HG02763 (cell line): Measurements from ENCODE around the gene RAB36.

Experiments used
- ATAC-seq: cut with Tn5 transposase; IDR thresholded peaks from one replicate; pipeline ENCODE4 v1.9.1; 2021; ENCODE audit warnings: mild to moderate bottlenecking, moderate library complexity; ENCODE audit not compliant: unreplicated experiment

The RAB36 gene

GRCh38 chr22:23120415-23120899 lies 24.8 kb upstream of the RAB36 start:
- ATAC-seq: no peak

DNA sequence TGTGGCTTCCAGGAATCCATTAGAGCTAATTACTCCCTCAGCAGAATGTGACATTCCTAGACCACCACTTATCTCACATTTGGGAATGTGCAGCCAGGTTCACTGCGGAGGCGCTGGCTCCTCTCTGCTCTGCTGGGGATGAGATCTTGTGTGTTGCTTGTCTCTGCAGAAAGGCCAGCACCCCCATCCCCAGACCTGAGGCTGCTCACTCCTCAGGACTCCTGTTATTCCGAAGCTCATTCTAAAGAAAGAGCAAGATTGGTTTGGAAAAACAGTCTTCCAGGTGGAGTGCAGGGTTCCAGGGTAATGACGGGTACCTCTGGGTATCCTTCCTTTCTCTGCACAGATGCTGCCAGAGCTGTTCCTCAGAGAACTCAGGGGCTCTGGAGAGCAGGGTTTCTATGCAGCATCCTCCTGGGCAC lies 24.3 kb upstream of the RAB36 start:
- no peak for ATAC-seq

GRCh38 chr22:23121424-23121823 lies 23.9 kb upstream of the RAB36 start:
- no peak for ATAC-seq

- ATAC-seq: no peak
Measured at GRCh38 chr22:23122216-23122957, 22.9 kb upstream of the RAB36 start.

GRCh38 chr22:23122992-23123803 lies 22.1 kb upstream of the RAB36 start:
- no peak for ATAC-seq

- no peak for ATAC-seq
Measured at GRCh38 chr22:23123804-23124254, 21.4 kb upstream of the RAB36 start.

GRCh38 chr22:23124611-23125511 lies 20.4 kb upstream of the RAB36 start:
- no peak for ATAC-seq

DNA sequence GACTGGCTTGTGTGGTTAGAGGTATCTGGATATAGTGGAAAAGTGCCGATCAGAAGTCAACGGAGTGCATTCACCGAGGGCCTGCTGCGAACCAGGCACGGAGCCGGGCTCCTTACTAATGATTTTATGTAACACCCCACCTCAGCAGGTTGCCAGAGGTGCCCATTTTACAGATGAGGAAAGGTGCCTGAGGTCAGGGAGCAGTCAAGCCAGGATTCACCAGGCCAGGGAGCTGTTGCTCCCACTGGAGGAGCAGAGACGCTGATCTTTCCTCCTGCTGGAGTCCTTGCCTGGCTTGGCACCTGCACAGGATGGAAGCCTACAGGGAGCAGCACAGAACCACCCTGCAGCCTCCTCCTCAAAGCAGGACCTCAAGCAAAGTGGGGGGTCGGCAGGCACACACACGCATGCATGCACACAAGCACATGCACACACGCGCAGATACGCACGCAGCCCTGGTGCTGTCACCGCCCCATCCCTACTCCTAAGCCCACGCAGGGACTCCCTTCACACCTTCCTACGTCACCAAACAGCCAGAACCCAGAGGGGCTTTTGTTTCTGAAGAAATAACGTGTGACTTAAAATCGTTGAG lies 19.7 kb upstream of the RAB36 start:
- ATAC-seq: no peak

DNA sequence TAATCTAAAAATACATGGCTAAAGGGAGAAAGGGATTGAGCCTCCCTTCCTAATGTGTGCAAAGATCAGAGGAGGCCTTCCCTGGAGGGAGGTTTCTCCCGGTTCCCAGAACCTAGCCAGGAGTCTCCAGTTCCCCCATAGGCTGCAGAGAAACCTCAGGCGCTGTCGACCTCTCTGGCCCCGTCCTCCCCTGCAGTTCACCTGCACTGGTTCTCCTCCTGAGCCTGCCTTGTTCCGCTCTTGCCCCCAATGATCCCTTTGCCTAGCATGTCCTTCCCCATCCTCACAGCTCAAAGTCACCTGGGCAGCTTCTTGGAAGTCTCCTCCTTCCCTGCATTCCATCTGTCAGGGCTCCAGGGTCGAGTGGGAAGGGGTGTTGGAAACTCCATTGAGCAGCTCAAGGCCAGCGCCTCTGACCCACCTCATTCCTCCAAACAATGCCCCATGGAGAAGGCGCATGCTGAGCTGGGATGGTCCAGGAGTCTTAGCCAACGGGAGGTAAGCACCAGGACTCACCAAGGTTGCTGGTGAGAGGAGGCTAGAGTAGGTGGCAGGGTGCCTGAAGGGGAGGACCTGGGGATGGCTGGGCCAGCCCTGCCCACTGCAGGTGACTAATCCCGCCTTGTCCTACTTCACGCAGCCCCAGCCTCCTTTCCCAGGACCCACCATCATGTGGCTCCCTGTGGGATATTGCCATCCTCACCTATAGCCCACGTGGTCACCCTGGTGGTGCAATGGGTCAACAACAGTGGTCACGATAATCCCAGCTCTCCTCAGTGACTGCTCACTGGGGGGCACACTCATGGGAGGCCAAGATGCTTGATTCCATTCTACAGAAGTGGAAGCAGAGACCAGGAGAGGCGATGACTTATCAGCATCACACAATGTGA lies 18.9 kb upstream of the RAB36 start:
- ATAC-seq: no peak

DNA sequence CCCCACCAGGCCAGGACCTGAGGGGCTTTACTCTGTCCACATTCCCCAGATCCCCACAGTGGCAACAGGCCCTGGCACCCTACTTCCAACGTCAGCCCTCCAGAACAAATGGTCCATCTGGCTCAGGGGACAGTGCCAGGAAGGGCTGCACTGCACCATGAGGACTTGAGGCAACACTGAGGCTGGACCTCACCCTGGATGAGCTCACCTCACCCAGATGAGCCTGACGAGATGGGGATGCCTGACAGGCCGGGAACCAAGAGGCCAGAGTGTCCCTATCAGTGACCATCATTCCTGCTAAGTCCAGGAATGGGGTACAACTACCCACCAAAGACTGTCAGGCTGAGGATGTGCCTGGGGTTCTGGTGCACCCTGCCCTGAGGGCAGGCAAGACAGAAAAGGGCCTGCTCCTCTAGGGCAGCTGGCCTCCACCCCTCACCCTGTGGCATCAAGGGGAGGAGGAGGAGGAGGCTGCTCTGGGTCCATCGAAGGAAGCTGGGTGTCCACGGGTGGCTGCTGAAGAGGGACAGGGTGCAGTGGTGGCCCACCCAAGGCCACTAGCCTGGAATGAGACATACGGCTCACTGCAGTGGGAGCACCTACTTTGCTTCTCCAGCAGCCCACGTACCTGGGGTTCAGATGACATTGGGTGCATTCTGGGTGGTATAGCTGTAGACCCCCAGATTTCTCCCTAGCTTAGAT lies 18.1 kb upstream of the RAB36 start:
- ATAC-seq: no peak

GRCh38 chr22:23127788-23128187 lies 17.5 kb upstream of the RAB36 start:
- ATAC-seq: no peak

- no peak for ATAC-seq
Measured at GRCh38 chr22:23128269-23129108, 16.8 kb upstream of the RAB36 start.

GRCh38 chr22:23129149-23129548 lies 16.1 kb upstream of the RAB36 start:
- ATAC-seq: no peak

DNA sequence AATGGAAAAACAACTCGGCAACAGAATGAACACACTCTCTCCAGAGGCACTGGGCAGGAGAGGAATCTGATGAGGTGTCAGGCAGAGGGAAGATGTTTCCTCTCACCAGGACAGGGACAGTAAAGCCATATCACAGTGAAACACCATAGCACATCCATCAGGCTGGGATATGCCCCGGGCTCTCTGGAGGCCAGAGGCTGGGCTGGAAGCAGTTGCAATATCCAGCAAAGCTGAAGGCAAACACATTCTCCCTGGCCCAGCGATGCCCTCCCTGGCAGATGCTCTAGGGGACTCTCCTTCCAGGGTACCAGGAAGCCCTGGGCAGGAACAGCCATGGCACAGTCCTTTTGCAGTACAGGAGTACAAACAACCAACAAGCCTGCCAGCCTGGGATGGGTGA lies 14.6 kb upstream of the RAB36 start:
- ATAC-seq: no peak

- ATAC-seq: no peak
Measured at GRCh38 chr22:23131931-23132330, 13.3 kb upstream of the RAB36 start.

DNA sequence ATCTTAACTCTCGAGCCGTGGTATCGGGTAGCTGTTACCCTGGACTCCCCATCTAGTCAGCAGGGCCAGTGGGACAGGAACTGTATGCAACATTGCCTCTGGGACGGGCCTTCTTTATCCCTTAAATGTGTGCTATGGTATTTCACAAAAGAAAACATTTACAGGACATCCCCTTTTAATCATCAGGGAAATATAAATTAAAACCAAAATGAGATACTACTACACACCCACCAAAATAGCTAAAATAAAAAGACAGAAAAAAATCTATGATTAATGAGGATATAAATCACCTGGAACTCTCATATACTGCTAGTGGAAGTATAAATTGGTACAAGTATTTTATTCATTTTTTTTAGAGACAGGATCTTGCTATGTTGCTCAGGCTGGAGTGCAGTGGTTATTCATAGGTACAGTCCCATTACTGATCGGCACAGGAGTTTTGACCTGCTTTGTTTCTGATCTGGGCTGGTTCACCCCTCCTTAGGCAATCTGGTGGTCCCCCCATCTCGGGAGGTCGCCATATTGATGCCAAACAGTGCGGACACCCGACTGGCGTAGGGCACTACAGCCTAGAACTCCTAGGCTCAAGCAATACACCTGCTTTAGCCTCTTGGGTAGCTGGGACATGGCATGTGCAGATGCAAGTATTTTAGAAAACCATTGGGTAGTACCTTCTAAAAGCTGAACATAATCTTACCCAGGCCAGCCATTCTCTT lies 12.7 kb upstream of the RAB36 start:
- ATAC-seq: no peak

- no peak for ATAC-seq
Measured at GRCh38 chr22:23133922-23134321, 11.4 kb upstream of the RAB36 start.
